A673 (cell line): ENCODE data around the gene C19orf47. TPM values are rescaled to one million over a fixed set of nuclear protein-coding genes. Genes with fewer than 3 reads are reported as not detected.
A peak's percentile ranks its signal among the peaks of the same experiment; 100 is the strongest.

Source experiments
- BruUV-seq: library from RNA; stranded (reverse); fragments of 400-500 nt; replicated peaks from 2 replicates; lab custom pipeline; 2021; lab: Mats Ljungman, UMichigan
- CTCF ChIA-PET: fragments of 300-600 bp; sonication (Branson Sonifier 250); formaldehyde crosslinking; loops from one replicate; lab custom pipeline; 2022; ENCODE audit warnings: antibody characterized with exemption; lab: Charles Lee
- POLR2A ChIA-PET: fragments of 300-600 bp; sonication (Branson Sonifier 250); formaldehyde crosslinking; loops from one replicate; lab custom pipeline; 2022; ENCODE audit warnings: antibody characterized with exemption; ENCODE audit not compliant: low non-redundant PET; lab: Charles Lee
- DNase-seq: peaks from one replicate; pipeline ENCODE4 v3.0.0-alpha.2; 2015; ENCODE audit warnings: low spot score
- H3K27ac ChIP-seq: fragments of 200-600 bp; sonication (generic); 2 replicates; pipeline ENCODE4 v1.5.1; 2016; ENCODE audit warnings: mixed run types, low read depth, mild to moderate bottlenecking, mixed read lengths, antibody characterized with exemption, low read length; ENCODE audit not compliant: poor library complexity, severe bottlenecking
- H3K27me3 ChIP-seq: fragments of 200-600 bp; sonication (generic); replicated peaks from 2 replicates; pipeline ENCODE4 v1.6.1; 2017; ENCODE audit warnings: mixed run types, low read depth, mild to moderate bottlenecking, mixed read lengths, antibody characterized with exemption, low read length; ENCODE audit not compliant: insufficient read depth, poor library complexity
- H3K36me3 ChIP-seq: fragments of 200-600 bp; sonication (generic); 2 replicates; pipeline ENCODE4 v1.6.1; 2016; ENCODE audit warnings: mixed run types, mild to moderate bottlenecking, mixed read lengths, antibody characterized with exemption, low read length; ENCODE audit not compliant: insufficient read depth, poor library complexity, severe bottlenecking
- H3K4me1 ChIP-seq: fragments of 200-600 bp; sonication (generic); 2 replicates; pipeline ENCODE4 v1.6.1; 2017; ENCODE audit warnings: mixed run types, mild to moderate bottlenecking, mixed read lengths, antibody characterized with exemption, low read length; ENCODE audit not compliant: insufficient read depth, poor library complexity, severe bottlenecking
- H3K4me3 ChIP-seq: fragments of 200-600 bp; sonication (generic); 2 replicates; pipeline ENCODE4 v1.5.1; 2016; ENCODE audit warnings: low read depth, mixed run types, mild to moderate bottlenecking, mixed read lengths, low read length; ENCODE audit not compliant: poor library complexity, severe bottlenecking
- H3K9me3 ChIP-seq: fragments of 200-600 bp; sonication (generic); 2 replicates; pipeline ENCODE4 v1.6.1; 2016; ENCODE audit warnings: mixed run types, low read depth, mild to moderate bottlenecking, mixed read lengths, antibody characterized with exemption, low read length; ENCODE audit not compliant: poor library complexity, severe bottlenecking
- CTCF ChIP-seq: fragments of 300-800, 200-600 bp; sonication (generic); conservative IDR thresholded peaks from 2 replicates; pipeline ENCODE4 v1.5.1; 2017; ENCODE audit warnings: low read depth, mild to moderate bottlenecking, antibody characterized with exemption, low read length, moderate library complexity, mixed read lengths
- EZH2 ChIP-seq: fragments of 200-600 bp; sonication (generic); IDR thresholded peaks from 2 replicates; pipeline ENCODE4 v1.6.1; 2017; ENCODE audit warnings: borderline replicate concordance, low read depth, mild to moderate bottlenecking, mixed read lengths, antibody characterized with exemption, low read length; ENCODE audit not compliant: poor library complexity, severe bottlenecking
- intact Hi-C: fragments of 100-400 bp; cut with micrococcal nuclease; formaldehyde crosslinking; loops from one replicate; pipeline ENCODE4 v1.10.0; 2022; ENCODE audit not compliant: unreplicated experiment
- total RNA-seq: library from RNA; stranded (reverse); gene quantifications from 2 replicates; pipeline ENCODE4 v1.2.3, GENCODE V29; 2021

The C19orf47 gene
- total RNA-seq, 1 experiment from 2014 or later, result 26.5 TPM

GRCh38 chr19:40315812-40316470, 32.3 kb downstream of the C19orf47 start:
- no peak overlapping the region for H3K27ac ChIP-seq
- ChIA-PET POLR2A (no interaction called here), CTCF (interaction anchor here (0.7 to 1.4 kb wide), 2 partner anchors 10 to 1442 kb away, joined by 3 to 5 read pairs; no protein-coding TSS in a partner anchor)
- intact Hi-C loops, result no loop called here
- no peaks in the 10 kb centered on the region for H3K27me3 ChIP-seq
- no peak overlapping the region for H3K4me3 ChIP-seq
- no peaks in the 10 kb centered on the region for H3K9me3 ChIP-seq
- DNase-seq, result peak; percentile 37
- peaks cover 2% of the 10 kb centered on the region for H3K36me3 ChIP-seq
- no peak for TF ChIP-seq CTCF
- TF ChIP-seq EZH2, result no peak
- peaks cover 15% of the 10 kb centered on the region for H3K4me1 ChIP-seq
- no TSS peak for BruUV-seq

GRCh38 chr19:40314656-40315055, 33.5 kb downstream of the C19orf47 start:
- CTCF ChIA-PET, result no interaction called here
- H3K4me1 ChIP-seq, result peaks cover 15% of the 10 kb centered on the region
- no peaks in the 10 kb centered on the region for H3K9me3 ChIP-seq
- H3K27ac ChIP-seq, result no peak overlapping the region
- no peak overlapping the region for H3K4me3 ChIP-seq
- POLR2A ChIA-PET, result interaction anchor here (0.8 kb wide), 1 partner anchor 10 kb away, joined by 3 read pairs; no protein-coding TSS in a partner anchor
- peak; percentile 50 for DNase-seq
- intact Hi-C loops, result no loop called here
- BruUV-seq, result no TSS peak
- no peaks in the 10 kb centered on the region for H3K36me3 ChIP-seq
- no peak for TF ChIP-seq EZH2
- TF ChIP-seq CTCF, result no peak
- H3K27me3 ChIP-seq, result no peaks in the 10 kb centered on the region

GRCh38 chr19:40313229-40313983, 34.8 kb downstream of the C19orf47 start:
- intact Hi-C loops, result no loop called here
- peaks cover 15% of the 10 kb centered on the region for H3K4me1 ChIP-seq
- H3K27me3 ChIP-seq, result no peaks in the 10 kb centered on the region
- peak overlapping the region; percentile 17 for H3K27ac ChIP-seq
- no TSS peak for BruUV-seq
- no peaks in the 10 kb centered on the region for H3K36me3 ChIP-seq
- CTCF ChIA-PET, result interaction anchor here (1.6 kb wide), 1 partner anchor 8 kb away, joined by 4 read pairs; no protein-coding TSS in a partner anchor
- TF ChIP-seq EZH2 (no peak), CTCF (no peak)
- POLR2A ChIA-PET, result no interaction called here
- no peak overlapping the region for H3K4me3 ChIP-seq
- DNase-seq, result no peak
- no peaks in the 10 kb centered on the region for H3K9me3 ChIP-seq
